H1 (cell line): ENCODE measurements around the gene KRT77.

ENCODE experiments used
- EZH2 ChIP-seq: fragments of 200-600 bp; sonication (generic); IDR thresholded peaks from 2 replicates; pipeline ENCODE4 v1.7.1; 2012; ENCODE audit warnings: low read depth, mild to moderate bottlenecking, moderate library complexity, low read length, inconsistent platforms; ENCODE audit not compliant: severe bottlenecking
- RNF2 ChIP-seq: fragments of 200-900, 300-1000 bp; sonication (generic); IDR thresholded peaks from 2 replicates; pipeline ENCODE4 v1.7.1; 2016; ENCODE audit warnings: borderline replicate concordance, low read depth, mild to moderate bottlenecking, antibody characterized with exemption, low read length; ENCODE audit not compliant: poor library complexity, severe bottlenecking; ENCODE audit errors: missing control alignments

DNA sequence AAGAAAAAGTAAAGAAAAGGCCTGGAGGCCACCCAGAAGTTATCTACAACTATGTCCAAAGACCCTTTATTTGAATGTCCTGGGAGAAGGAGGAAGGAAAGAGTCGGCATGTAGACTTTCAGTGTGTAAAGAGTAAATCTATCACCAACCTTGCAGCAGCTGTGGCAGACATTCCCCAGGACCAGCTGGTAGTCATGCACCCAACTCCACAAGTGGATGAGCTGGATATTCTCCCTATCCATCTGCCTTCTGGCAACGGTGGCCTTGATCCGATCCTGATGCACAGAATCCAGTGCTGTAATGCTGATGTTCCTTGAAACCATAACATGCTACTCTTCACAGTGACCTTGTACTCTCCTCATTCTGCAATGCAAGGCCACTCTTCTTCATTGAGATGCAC lies 46.5 kb upstream of the KRT77 start:
- no peak for TF ChIP-seq EZH2
- TF ChIP-seq RNF2 = no peak
